HG03342 (cell line): ENCODE data around the gene TBX15.

Experiments used
- ATAC-seq: cut with Tn5 transposase; IDR thresholded peaks from one replicate; pipeline ENCODE4 v1.9.1; 2021; ENCODE audit warnings: mild to moderate bottlenecking, moderate library complexity; ENCODE audit not compliant: unreplicated experiment

The TBX15 gene

GRCh38 chr1:118985640-118986554, 2.2 kb downstream of the TBX15 start:
- ATAC-seq, result no peak

DNA sequence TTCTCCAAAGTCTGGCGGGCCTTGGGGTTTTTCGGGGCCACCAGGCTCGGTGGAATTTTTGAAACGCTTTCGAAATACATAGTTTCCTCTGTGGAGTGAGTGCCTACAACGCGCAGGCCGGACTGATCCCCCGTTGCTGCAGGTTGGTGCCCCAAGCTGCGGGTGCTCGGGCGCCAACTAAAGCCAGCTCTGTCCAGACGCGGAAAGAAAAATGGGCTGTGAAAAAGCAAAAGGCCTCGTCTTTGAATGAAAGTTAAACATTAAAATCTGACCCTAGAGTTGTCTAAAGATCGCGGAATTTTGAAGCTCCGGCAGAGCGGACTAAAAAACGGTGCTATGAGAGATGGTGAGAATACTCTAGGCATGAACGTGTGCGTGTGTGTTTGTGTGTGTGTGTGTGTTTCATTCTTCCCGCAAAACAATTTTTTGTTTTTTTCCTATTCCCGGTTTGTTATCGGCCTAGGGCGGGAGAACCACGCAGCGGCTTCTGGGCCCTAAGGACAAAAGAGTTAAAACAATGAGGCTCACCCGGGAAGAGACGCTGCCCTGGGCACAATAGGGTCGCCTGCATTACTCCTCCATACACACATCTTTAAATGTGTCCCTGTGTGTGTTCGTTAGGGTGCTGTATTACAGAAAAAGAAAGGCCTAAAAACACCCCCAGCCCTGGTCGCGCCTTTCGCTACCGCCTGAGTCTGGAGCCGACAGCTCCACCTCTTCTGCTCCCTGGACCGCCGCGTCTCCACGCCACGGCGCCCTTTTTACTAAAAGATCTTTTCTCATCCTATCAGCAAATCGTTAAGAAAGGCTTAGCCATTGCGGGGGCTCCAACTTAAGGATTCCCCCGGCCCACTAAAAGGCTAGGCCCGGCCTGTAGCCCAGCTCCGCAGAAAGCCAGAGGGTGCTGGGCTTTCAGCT, 3.2 kb downstream of the TBX15 start:
- no peak for ATAC-seq

- no peak for ATAC-seq
Measured at GRCh38 chr1:118984086-118984721, 3.9 kb downstream of the TBX15 start.

- no peak for ATAC-seq
Measured at GRCh38 chr1:118983558-118984041, 4.5 kb downstream of the TBX15 start.

GRCh38 chr1:118982821-118983557, 5.2 kb downstream of the TBX15 start:
- ATAC-seq, result no peak

- no peak for ATAC-seq
Measured at GRCh38 chr1:118982266-118982665, 5.9 kb downstream of the TBX15 start.

- no peak for ATAC-seq
Measured at GRCh38 chr1:118981436-118981835, 6.7 kb downstream of the TBX15 start.

DNA sequence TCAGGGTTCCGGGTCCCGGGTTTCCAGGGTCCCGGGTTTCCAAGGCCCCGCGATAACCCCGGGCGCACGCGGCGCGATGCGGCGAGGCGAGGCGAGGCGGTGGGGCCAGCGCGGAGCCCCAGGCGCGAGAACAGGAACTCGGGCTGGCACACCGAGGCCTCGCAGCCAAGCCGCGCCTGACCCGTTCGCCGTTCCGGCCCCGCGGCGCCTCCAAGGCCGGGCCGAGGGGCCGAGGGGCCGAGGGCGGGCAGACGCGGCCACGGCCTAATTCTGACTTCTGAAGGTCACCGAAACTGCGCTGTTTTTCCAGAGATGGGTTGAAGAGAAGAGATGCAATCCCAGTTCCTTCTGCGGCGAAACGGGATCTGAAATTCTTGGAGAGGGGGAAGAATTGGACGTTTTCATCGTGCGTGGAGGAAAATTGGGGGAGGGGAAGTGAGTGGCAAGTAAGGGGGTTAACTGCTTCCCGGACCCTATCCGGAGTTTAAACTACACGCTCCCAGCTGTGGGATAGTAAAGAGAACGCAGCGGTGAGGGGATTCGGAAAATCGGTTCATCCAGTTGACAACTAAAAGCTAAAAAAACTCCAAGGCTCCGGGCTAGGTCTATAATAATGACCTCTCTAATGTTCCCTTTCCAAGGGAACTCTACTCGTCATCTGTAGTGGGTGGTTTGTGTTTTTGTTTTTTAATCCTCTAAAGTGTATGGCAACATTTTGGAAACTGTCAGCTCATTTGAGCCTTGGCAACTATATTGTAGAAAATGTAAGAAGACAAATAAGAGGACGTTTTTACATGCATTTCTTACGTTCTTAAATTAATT, 8.2 kb downstream of the TBX15 start:
- ATAC-seq, result no peak

DNA sequence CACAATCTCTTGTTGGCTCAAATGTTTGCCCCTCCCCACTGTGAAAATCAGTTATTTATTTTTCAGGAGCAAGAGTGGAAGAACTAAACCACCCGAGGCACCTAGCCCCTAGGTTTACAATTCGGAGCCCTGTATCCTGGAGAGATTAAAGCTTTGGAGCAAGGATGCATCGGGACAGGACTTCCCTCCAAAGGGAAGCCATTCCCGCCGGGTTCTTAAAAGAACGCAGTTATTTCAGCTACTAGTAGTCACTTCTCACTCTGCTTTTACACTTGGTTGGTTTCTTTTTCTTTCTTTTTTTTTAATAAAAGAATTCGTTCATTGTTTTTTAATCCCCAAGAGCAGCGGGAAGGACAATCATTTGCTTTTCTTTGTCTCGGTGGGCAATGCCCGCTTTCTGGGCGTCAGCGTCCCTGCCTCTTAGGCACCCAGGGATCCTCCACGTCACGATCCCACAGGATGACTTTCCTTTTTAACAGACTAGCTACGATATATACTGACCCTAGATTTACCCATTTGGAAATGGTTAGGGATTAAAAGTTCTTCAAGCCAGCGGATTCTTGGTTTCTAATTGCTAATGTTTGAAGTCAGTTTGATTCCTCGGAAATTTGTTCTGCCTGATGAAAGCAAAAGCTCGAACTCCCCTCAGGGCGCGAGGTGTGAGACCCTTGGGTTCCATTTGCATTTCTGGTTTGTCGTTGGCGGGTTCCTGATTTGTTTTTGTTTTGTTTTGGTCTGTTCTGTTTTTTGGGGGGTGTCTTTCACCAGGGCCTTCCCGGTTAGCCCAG, 9.0 kb downstream of the TBX15 start:
- ATAC-seq, result no peak

GRCh38 chr1:118977600-118977999, 10.5 kb downstream of the TBX15 start:
- no peak for ATAC-seq

GRCh38 chr1:118974661-118975060, 13.5 kb downstream of the TBX15 start:
- ATAC-seq, result no peak

DNA sequence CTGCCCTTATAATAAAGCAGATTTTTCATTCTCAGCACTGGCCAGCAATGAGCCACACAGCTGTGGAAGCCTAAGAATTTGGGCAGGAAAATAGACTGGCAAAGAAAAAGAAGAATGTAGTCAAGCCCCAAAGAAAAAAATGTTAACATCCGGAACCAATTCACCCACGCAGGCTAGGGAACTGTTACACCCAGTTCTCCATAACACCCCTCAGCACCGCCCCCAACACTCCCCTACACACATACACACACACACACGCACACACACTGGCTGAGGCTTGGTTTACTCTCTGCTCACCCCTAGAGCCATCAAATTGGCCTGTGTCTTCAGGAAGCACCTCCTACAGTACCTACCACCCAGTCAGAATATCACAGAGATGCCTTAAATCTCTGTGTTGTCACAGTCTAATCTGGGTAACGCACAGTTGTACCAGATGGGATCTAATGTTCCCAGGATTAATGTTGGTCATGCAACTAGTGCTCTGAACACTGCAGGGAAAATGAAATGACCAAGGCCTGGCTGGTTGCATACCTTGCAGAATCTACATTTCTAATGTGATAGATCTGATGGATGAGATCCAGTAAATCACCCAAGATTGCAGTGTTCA, 14.5 kb downstream of the TBX15 start:
- no peak for ATAC-seq

GRCh38 chr1:118973032-118973431, 15.1 kb downstream of the TBX15 start:
- no peak for ATAC-seq

GRCh38 chr1:118970451-118970850, 17.7 kb downstream of the TBX15 start:
- ATAC-seq, result no peak

DNA sequence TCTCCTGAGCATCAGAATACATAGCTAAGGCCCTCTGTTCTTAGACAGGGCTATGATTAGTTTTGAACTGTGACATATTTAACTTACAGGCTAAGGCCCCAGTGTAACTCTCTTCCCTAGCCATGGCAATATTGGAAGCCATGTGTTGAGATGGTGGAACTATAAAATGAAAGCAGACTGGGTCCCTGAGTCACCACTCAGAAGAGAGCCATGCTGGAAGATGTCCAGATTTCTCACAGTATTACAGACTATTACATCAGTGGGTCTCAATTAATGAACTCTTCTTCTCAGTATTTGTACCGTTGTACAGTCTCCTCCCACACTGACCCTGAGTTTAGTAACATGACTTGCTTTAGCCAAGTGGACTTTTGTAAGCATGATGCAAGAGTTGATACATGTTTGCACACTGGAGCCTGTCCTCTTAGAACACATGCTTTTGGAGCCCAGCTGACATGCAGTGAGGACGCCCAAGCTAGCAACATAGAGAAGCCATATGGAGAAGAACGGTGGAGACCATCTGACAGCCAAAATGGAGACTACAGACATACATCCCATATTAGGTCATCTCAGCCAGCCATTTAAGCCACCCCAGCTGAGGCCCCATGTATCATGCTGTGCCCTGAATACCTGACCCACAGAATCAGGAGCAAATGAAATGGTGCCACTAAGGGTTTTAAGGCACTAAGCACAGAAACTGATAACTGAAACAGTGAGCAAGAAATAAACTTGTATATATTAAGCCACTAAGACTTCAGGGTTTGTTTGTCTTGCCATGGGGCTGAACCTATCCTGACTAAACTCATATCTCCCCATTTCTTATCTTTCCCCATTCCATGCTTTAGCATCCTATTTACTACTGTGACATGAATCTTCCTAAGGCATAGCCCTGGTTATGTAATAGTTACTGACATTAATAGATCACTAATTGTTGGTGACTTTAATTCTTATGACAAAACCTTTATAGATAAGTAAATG, 24.4 kb downstream of the TBX15 start:
- no peak for ATAC-seq

- no peak for ATAC-seq
Measured at GRCh38 chr1:118963138-118963455, 25.0 kb downstream of the TBX15 start.

DNA sequence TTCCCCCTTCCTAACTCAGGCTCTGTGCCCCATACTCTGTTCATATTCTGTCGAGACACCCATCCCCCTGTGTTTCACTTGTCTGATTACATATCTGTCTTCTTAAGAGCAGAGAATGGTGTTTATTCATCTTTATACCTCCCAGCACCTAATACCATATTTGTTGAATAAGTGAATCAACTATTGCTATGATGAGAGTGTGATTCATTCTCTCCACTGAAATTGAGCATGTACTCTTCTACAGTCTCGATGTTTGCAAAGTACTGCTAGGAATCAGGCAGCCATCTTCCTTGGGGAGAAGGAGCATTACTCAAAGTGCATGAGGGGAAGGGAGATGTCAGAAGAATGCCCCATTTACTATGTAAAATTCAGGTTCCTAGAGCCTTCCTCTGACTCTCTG, 27.0 kb downstream of the TBX15 start:
- ATAC-seq, result no peak
